Stimulated activated CD4-positive, alpha-beta T cell treated with anti-CD3 and anti-CD28 coated beads, TNF-alpha, amount 100 ng/mL, for 4 hours (primary cell): Measurements from ENCODE around the gene MED25.

Experiments
- DNase-seq, 3 experiments: peaks; one replicate each; pipeline ENCODE4 v3.0.0-alpha.2; 2020; ENCODE audit warnings: low read depth in 3 of 3

The MED25 gene

GRCh38 chr19:49873834-49874233 lies 55.7 kb downstream of the MED25 start:
- DNase-seq: no peak

DNA sequence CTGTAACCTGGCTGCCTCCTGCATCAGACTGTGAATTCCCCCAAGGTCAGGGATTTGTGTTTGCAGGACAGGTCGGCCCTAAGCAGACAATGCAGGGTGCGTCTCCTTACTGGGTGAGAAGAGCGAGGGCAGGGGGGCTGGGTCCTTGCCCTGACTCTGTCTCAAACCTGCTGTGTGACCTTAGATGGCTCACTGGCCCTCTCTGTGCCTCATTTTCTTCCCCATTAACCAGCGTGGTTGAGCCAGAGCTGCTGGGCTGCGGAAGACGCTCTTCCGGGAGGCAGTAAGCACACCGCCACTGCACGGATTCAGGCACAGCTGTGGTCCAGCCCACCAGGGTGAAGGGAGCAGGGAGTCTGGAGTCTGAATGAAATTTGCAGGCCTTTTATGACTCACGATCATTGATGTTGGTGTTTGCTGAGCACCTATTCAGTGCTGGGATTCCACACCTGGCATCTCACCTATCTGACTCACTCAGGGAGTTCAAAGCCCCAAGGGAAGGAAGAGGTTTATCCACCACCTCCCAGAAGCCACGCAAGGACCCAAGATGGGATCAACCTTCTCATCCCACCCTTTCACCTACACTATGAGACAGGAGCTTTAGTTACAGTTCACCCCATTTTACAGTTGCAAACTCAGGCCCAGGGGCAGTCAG lies 56.5 kb downstream of the MED25 start:
- DNase-seq: no peak

GRCh38 chr19:49875177-49875576 lies 57.1 kb downstream of the MED25 start:
- DNase-seq: no peak

DNA sequence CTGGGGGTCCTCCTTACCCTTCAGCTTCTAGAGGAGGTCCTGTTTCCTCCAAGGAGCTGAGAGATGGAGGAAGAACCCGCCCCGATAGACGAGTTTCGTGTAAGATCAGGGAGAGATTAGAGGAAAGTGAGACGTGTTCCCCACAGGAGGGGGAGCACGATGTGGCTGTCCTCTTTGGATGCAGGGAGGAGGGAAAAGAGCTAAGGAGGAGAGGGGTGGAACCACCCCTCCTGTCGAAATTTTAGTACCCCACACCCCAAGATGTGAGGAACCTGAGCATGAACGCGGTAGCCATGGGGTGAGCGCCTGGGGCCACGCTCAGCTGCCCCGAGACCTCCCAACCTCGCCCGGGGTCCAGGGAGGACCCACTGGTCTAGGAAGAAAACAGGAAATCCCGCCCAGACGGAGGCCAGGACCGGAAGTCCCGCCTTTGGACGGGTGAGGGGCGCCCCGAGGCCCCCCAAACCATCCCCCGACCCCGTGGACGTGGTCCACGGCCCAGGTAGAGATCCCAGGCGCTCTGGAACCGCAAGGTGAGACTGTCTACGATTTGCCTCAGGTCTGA lies 57.9 kb downstream of the MED25 start:
- peak in 1 of 3 experiments; percentile 45 for DNase-seq

DNA sequence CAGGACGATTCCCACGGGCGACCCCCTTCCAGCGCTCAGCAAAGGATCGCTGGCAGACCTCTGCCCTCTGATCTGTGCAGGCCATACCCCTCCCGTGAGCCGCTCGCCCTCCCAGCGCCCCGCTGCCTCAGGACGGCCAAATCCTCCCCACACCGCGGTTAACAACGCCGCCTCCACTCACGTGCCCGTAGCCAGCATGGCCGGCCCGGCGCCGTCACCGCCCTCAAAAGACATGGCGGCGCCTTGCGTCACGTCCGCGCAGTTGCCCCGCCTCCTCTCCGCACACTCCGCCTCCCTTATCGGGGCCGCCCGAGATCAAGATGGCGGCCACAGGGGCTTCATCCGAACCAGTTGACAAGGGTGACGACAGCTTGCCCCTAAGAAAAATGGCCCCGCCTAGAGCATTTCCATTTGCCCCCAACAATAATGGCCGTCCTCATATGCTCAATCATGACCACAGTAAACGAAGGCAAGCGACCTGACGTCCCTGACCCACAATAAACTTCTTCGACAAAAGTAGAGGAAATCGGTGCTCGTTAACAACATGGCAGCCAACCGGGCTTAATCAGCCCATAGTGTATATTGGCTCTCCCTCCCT lies 58.4 kb downstream of the MED25 start:
- peak; percentile 93 to 96 (median 95) for DNase-seq

DNA sequence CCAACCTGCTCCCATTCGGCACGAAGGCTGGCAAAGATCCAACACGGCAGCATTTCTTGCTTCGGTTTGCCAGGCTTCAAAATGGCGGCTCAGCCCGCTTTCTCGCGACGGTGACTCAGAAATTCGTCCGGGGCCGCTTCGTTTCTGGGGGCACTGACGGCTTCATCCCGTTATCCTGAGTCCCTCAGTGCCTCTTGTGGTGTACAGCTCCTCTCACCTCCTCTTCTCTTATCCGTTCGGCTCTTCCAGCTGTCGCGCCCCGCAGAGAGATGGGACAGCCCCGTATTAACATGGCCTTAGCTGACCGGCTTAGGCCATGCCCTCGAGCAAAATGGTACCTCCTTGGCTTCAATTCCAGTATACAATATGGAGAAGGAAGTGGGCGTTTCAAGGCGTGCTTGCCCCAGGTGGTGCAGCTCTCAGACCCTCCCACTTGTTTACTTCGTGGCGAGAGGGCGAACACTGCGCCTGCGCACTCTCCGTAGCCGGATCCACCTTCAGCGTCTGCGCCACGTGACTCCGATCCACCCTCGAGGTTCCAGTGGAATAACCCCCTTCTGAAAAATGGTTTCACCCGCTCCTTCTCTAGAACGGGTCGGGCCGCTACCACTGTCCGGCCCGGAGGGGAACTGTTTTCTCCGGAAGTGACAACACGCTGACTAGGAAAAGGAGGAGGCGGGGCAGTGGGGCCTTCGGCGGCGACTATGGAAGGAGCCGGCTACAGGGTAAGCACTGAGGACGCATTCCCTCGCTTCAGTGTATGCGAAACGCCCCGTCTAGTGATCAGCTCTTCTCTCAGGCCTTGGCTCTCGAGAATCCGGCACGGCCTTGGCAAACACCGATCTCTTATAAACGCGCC lies 59.2 kb downstream of the MED25 start, which contains the start of the genes AKT1S1 and TBC1D17:
Gene AKT1S1, minus strand, starts transcription at position 336 of the 859 bp plus-strand sequence. CDS start 4,060 bp downstream, outside the sequence.
Gene TBC1D17, plus strand, starts transcription at position 683 of the 859 bp plus-strand sequence. Its CDS starts 22 bp downstream, at position 705.
- DNase-seq: peak; percentile 89 to 98 (median 96)

DNA sequence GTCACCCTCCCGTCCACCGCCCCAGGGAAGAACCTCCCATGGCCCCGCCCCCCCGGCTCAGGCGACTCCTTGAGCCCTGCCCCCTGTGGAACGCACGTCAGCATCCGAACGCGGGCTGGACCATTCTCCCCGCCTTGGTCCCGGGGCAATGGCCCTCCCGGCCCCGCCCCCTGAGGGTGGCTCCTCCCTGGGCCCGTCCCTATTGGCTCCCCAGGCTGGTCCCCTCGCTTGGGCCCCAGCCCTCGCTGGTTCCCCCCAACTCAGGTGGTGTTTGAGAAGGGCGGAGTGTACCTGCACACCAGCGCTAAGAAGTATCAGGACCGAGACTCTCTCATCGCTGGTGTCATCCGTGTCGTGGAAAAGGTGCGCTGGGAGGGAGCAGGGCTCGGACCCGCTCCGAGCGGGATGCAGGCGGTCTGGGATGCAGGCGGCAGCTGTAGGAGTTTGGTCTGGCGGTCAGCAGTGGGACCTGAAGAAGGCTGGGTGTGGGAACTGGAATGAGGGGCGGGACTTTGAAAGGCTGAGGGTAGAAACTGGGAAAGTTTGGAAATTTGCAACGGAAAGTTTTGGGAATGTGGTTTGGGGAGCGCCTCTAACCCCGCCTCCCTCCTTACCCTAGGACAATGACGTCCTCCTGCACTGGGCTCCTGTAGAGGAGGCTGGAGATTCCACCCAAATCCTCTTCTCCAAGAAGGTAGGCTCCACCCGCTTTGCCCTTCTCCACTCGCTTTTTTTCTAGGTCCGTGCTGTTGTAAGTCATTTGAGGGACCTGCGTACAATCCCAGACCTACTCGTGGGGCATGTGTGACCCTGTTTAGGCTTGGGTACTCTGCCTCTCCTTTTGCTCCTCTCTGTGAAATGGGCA lies 60.0 kb downstream of the MED25 start:
- peak; percentile 92 to 98 (median 96) for DNase-seq

- no peak for DNase-seq
Observed at GRCh38 chr19:49878744-49879070, 60.6 kb downstream of the MED25 start.

- no peak for DNase-seq
Observed at GRCh38 chr19:49879243-49879963, 61.3 kb downstream of the MED25 start.

- no peak for DNase-seq
Observed at GRCh38 chr19:49880162-49880869, 62.2 kb downstream of the MED25 start.

GRCh38 chr19:49881186-49881585 lies 63.1 kb downstream of the MED25 start:
- no peak for DNase-seq

- DNase-seq: no peak
Observed at GRCh38 chr19:49881672-49882394, 63.7 kb downstream of the MED25 start.

DNA sequence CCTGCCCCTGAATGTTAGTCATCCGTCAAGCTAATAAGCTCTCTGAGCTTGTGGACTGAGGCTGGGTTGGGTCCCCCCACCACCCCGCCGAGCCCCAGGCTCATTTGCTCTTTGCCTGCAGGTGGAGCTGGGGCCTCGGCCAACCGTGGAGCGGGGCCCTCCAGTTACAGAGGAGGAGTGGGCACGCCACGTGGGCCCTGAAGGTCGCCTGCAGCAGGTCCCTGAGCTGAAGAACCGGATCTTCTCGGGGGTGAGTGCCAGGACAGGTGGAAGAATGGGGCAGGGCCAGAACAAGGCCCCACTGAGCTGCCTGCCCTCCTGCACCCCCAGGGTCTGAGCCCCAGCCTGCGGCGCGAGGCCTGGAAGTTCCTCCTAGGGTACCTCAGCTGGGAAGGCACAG lies 64.6 kb downstream of the MED25 start:
- DNase-seq: no peak

DNA sequence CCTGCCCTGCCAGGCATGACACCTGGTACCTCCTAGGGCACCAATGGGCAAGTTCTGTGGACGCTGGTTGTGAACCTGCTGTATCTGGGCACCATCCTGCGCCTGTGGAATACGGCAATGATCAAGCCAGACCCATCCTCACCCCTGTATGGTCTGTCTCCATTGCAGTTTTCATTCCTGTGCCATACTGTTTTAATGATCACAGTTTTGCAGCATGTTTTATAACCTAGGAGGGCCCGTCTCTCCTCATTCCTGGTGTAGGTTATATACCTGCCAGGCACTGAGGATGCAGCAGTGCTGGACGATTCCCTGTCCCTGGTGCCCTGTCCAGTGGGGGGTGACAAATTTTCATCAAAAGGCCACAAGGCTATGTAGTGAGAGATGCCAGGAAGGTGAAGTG lies 65.0 kb downstream of the MED25 start:
- no peak for DNase-seq

GRCh38 chr19:49884109-49884508 lies 66.0 kb downstream of the MED25 start:
- no peak for DNase-seq

- no peak for DNase-seq
Observed at GRCh38 chr19:49884760-49885159, 66.7 kb downstream of the MED25 start.
